GM21390 (cell line): ENCODE measurements around the gene KCTD20.
"Not testable (repeated sequence)": the region's sequence is repeated elsewhere in the genome, so short reads cannot be mapped to it uniquely, and the experiment has no call there.

Source experiments
- ATAC-seq: cut with Tn5 transposase; IDR thresholded peaks from one replicate; pipeline ENCODE4 v1.9.1; 2021; ENCODE audit not compliant: unreplicated experiment

KCTD20 gene

GRCh38 chr6:36442671-36443470 is at the start of gene KCTD20, which contains the start of gene PXT1:
TSS of gene KCTD20 (plus strand) at chr6:36443000. CDS start at chr6:36470098, 27,098 bp downstream.
TSS of gene PXT1 (minus strand) at chr6:36442854. CDS start at chr6:36426082, 16,772 bp downstream.
- peak; percentile 66 for ATAC-seq

DNA sequence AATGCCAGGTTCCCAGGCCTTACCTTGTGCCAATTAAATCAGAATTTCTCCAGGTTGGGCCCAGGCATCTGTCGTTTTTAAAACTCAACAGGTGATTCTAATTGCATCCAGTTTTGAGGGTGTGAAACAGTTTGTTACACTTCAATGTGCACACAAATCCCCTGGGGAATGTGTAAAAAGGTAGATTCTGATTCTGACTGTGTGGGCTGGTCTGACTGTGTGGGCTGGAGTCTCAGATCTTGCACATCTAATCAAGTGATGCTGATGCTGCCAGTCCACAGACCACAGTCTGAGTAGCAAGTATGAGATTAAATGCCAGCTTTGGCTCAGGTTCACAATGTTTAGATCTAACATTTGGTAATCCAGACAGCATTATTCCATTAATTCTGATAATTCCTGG is 42.8 kb upstream of the KCTD20 start:
- ATAC-seq, result no peak

DNA sequence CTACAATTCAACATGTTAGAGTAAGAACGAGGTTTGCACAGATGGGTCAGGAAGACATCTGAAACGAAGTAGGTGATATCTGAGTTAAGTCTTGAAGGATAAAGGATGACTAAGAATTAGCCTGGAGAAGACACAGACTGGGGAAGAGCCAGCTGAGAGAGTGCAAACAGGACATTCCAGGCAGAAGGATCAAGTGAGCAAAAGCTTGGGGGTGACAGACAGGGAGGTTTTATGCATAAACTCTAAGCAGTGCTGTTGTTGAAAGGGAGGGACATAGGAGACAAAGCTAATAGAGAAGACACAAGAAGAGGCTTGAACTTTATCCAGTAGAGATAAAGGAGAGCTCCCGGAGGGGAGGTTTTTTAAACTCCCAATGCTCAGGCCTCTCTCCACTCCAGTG is 40.3 kb upstream of the KCTD20 start:
- no peak for ATAC-seq

GRCh38 chr6:36404164-36404563 is 38.6 kb upstream of the KCTD20 start:
- no peak for ATAC-seq

DNA sequence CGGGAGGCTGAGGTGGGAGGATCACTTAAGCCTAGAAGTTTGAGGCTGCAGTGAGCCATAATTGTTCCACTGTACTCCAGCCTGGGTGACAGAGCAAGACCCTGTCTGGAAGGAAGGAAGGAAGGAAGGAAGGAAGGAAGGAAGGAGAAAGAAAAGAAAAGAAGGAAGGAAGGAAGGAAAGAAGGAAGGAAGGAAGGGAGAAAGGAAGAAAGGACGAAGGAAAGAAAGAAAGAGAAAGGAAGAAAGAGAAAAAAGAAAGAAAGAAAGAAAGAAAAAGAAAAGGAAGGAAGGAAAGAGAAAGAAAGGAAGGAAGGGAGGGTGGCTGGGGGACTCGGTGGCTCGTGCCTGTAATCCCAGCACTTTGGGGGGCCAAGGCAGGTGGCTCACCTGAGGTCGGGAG is 33.1 kb upstream of the KCTD20 start:
- ATAC-seq, result not testable (repeated sequence)

- no peak for ATAC-seq
Measured at GRCh38 chr6:36413489-36414480, 29.0 kb upstream of the KCTD20 start.

GRCh38 chr6:36414481-36414880 is 28.3 kb upstream of the KCTD20 start:
- no peak for ATAC-seq

DNA sequence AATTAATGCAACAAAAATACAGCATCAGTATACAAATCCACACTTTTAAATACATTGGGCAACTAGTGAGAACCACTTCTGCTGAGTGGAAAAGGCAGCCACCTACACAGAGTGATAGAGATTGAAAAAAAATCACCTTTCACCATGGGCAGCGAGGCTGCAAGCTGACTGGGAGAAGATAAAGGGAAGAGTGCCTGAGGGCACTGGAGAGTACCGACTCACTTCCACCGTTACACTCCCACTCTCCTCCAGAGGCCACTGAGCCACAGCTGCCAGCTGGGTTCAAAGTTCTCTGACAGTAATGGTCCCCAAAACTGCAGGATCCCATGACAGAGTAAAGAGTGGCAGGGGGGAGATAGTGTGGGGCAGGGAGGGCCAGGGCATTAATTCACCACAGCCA is 24.2 kb upstream of the KCTD20 start:
- ATAC-seq, result no peak

DNA sequence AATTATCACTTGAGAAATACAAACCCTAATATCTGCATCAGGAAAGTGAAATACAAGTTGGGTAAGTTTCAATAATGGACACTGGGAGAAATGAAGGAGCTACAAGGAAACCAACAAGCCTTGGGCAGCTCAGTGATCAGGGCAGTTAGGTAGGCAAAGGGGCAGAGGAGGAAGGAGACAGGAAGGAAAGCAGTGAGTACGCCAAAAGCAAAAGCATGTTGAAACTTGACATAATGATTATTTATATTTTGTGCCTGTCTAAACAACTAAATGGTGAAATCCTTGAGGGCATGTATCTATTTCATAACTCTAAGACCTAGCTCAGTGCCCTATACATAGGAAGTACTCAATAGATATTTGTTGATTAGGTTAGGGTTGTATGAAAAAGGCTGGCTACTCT is 23.5 kb upstream of the KCTD20 start:
- no peak for ATAC-seq

DNA sequence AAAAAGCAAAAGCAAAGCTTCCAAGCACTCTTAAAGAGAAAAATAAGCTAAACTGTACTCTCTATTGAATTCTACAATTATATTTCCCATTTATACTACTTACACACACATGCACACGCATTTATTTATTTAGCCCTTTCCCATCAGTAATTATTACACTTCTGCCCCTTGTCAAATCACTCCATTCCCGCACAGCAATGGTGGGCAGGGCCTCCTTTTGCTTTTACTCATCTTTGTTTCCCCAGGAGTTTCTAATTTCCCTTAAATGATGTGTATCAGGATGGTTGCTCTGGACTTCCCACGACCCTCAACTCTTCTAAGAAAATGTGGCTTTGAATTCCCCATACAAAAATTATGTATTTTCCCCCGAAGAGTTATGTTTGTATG is 20.1 kb upstream of the KCTD20 start:
- ATAC-seq, result no peak

DNA sequence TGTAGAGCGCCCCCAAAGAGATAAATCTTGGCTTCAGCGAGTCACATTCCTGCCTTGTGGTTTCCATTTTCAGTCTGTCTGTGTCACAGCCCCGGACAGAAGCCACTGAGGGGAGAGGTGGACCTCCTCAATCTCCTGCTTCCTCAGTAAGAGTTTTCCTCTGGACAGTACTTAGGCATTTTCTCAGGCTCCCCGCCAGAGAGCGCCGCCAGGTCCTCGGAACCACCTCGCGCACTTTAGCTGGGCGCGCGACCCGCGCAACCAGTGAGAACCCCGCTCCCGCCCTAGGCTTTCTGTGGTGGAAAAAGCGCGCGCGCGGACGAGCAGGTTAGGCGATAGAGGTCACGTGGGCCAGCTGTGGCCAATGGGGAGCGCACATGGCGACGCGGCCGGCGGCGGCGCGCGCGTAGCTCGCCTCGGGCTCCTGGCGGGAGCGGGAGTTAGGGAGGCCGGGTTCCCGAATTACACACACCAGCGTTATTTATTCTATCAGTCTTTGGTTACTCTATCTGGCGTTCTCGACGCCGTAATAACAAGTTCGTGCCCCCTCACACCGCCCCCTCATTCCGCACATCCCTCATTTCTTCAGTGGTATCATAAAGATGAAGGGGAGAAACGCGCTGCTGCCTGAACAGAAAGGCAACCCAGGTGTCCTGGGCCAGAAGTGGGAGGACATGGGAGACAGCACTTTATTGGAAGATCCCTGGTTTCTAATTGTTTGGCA is 19.5 kb upstream of the KCTD20 start:
- ATAC-seq, result peak; percentile 95

GRCh38 chr6:36426622-36427021 is 16.2 kb upstream of the KCTD20 start:
- ATAC-seq, result no peak

DNA sequence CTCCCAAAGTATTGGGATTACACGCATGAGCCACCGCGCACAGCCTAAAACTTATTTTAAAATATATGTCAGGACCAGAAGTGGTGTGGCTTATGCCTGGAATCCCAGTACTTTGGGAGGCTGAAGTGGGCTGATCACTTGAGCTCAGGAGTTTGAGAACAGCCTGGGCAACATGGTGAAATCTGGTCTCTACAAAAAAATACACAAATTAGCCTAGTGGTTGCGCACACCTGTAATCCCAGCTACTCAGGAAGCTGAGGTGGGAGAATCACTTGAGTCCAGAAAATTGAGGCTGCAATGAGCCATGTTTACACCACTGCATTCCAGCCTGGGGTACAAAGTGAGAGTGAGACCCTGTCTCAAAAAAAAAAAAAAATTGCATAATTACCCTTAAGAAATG is 13.9 kb upstream of the KCTD20 start:
- ATAC-seq, result no peak

DNA sequence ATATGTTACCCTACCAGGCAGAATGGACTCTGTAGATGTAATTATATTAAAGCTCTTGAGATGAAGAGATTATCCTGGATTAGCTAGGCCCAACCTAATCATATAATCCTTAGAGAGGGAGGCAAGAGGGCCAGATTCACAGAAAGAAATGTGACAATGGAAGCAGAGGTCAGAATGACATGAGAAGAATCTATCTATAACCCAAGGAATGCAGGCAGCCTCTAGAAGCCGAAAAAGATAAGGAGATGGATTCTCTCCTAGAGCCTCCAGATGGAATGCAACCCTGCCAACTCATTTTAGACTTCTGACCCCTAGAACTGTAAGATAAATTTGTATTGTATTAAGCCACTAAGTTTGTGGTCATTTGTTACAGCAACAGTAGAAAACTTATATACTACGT is 12.4 kb upstream of the KCTD20 start:
- no peak for ATAC-seq

GRCh38 chr6:36431197-36431596 is 11.6 kb upstream of the KCTD20 start:
- no peak for ATAC-seq

- ATAC-seq, result no peak
Measured at GRCh38 chr6:36432151-36432671, 10.6 kb upstream of the KCTD20 start.

DNA sequence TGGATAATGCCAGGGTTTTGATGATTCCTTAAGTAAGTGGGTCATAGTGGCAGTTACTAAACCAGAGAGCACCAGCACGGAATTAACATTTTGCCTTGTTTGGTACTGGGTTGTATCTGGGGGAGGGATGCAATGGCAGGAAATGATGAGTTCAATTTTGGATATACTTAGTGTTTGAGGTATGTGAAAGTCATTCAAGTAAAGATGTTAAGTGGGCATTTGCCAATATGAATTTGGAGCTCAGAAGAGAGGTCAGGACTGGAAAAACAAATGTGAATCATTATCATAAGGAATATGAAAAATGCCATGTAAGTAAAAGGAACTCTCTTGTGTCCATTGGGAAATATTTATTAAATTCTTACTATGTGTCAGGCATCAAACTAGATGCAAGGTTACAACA is 6.3 kb upstream of the KCTD20 start:
- no peak for ATAC-seq

DNA sequence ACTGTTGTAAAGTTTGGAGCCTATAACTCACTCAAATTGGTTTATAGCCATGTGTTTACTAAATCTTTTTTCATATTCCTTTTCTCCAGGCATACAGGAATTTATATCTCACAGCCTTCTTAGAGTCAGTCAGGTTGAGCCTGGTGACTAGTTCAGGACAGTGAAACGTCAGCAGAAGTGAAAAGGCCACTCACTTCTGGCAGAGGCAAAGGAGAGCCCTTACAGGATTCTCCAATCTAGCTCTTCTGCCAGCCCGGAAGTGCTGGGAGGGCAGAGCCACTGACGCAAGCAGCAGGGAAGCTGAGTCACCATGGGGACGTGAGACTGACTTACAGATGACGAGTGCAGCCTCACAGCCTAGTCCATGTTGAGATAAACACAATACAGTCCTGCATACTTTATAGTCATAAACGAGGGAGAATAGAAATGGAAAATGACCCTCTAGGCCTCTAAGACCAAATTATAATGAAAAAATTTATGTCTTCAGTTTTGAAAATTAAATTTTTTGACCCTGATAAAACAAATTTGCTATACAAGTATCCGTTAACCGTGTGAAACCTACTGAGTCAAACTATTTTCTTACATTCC is 1.4 kb upstream of the KCTD20 start:
- ATAC-seq, result peak; percentile 66

DNA sequence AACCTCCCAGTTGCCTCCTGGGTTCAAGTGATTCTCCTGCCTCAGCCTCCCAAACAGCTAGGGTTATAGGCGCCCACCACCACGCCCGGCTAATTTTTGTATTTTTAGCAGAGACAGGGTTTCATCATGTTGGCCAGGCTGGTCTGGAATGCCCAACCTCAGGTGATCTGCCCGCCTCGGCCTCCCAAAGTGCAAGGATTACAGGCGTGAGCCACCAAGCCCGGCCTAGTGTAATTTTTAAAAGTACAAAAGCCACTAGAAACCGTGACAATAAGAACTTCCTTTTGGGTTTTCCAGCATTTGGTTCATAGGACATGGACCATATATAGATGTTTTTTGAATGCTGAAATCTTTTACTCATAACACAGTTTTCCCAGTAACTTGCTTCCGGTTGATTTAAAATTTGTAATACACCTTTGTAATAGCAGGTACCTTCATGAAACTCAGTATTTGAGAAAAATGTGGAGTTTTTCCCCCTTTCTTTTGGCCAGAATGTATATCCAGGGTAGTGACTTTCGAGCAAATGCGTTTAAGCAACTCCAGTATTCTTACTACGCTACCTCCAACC is 613 bp upstream of the KCTD20 start:
- ATAC-seq, result no peak
